OCI-LY7 (cell line): ENCODE measurements around the gene LAMA3. TPM values are rescaled to one million over a fixed set of nuclear protein-coding genes. Genes with fewer than 3 reads are reported as not detected.

Source experiments
- BruUV-seq: library from RNA; stranded (reverse); fragments of 400-500 nt; replicated peaks from 2 replicates; lab custom pipeline; 2021; lab: Mats Ljungman, UMichigan
- CTCF ChIA-PET: fragments of 300-600 bp; sonication (Branson Sonifier 250); formaldehyde crosslinking; loops from one replicate; lab custom pipeline; 2022; ENCODE audit warnings: antibody characterized with exemption; ENCODE audit not compliant: unreplicated experiment; lab: Charles Lee
- POLR2A ChIA-PET: fragments of 300-600 bp; sonication (Branson Sonifier 250); formaldehyde crosslinking; loops from one replicate; lab custom pipeline; 2022; ENCODE audit warnings: antibody characterized with exemption; lab: Charles Lee
- DNase-seq: peaks from one replicate; pipeline ENCODE4 v3.0.0-alpha.2; 2015; ENCODE audit warnings: low spot score
- H2AFZ ChIP-seq: fragments of 200-600 bp; sonication (generic), shearing (Covaris generic); 2 replicates; pipeline ENCODE4 v1.6.1; 2014; ENCODE audit warnings: mild to moderate bottlenecking, antibody characterized with exemption, low read length, moderate library complexity
- H3K27ac ChIP-seq: fragments of 200-600 bp; sonication (generic); 2 replicates; pipeline ENCODE4 v1.5.1; 2014; ENCODE audit warnings: mixed run types, low read depth, mild to moderate bottlenecking, moderate library complexity, low read length, inconsistent platforms; ENCODE audit not compliant: poor library complexity, severe bottlenecking
- H3K36me3 ChIP-seq: fragments of 200-600 bp; sonication (generic); 2 replicates; pipeline ENCODE4 v1.6.1; 2014; ENCODE audit warnings: mild to moderate bottlenecking, antibody characterized with exemption, low read length, moderate library complexity, mixed read lengths; ENCODE audit not compliant: insufficient read depth
- H3K4me1 ChIP-seq: fragments of 200-600 bp; sonication (generic); 2 replicates; pipeline ENCODE4 v1.5.1; 2014; ENCODE audit warnings: mild to moderate bottlenecking, low read length; ENCODE audit not compliant: insufficient read depth, poor library complexity, severe bottlenecking
- H3K4me2 ChIP-seq: fragments of 200-600 bp; sonication (generic); 2 replicates; pipeline ENCODE4 v1.6.1; 2014; ENCODE audit warnings: mild to moderate bottlenecking, low read length
- H3K4me3 ChIP-seq: fragments of 200-600 bp; sonication (generic); 2 replicates; pipeline ENCODE4 v1.5.1; 2014; ENCODE audit warnings: mild to moderate bottlenecking, low read depth, low read length; ENCODE audit not compliant: poor library complexity, severe bottlenecking
- H3K79me2 ChIP-seq: fragments of 200-600 bp; sonication (generic); 2 replicates; pipeline ENCODE4 v1.6.1; 2016; ENCODE audit warnings: low read depth, mild to moderate bottlenecking, low read length, moderate library complexity, mixed read lengths; ENCODE audit not compliant: insufficient read depth
- H3K9me2 ChIP-seq: fragments of 200-600 bp; sonication (generic); 2 replicates; pipeline ENCODE4 v1.6.1; 2016; ENCODE audit warnings: mild to moderate bottlenecking, low read length, mixed read lengths; ENCODE audit not compliant: insufficient read depth
- H3K9me3 ChIP-seq: fragments of 200-600 bp; sonication (generic); 2 replicates; pipeline ENCODE4 v1.6.1; 2014; ENCODE audit warnings: mild to moderate bottlenecking, mixed run types, low read length, mixed read lengths
- H4K20me1 ChIP-seq: fragments of 200-600 bp; sonication (generic); 2 replicates; pipeline ENCODE4 v1.6.1; 2014; ENCODE audit warnings: mild to moderate bottlenecking, antibody characterized with exemption, low read length, moderate library complexity, mixed read lengths; ENCODE audit not compliant: insufficient read depth
- EZH2phosphoT487 ChIP-seq: fragments of 200-600 bp; sonication (generic); IDR thresholded peaks from 2 replicates; pipeline ENCODE4 v1.6.1; 2018; ENCODE audit warnings: low read depth, borderline replicate concordance, mild to moderate bottlenecking, mixed run types, antibody characterized with exemption, low read length, moderate library complexity, mixed read lengths
- intact Hi-C: fragments of 100-400 bp; cut with micrococcal nuclease; formaldehyde crosslinking; loops from one replicate; pipeline ENCODE4 v1.10.0; 2022; ENCODE audit not compliant: unreplicated experiment
- total RNA-seq, 2 experiments: library from RNA; depleted of rRNA in 1 of 2; stranded (reverse); fragments of >200 nt in 1 of 2; shearing (Covaris generic) in 1 of 2; gene quantifications; 2 replicates each; pipeline ENCODE4 v1.2.3, GENCODE V29; 2014 to 2022
- TF ChIP-seq, protein P1 (sequence below): fragments of 200-600 bp; sonication (generic); conservative IDR thresholded peaks from 2 replicates; pipeline ENCODE4 v1.5.1; 2014; ENCODE audit warnings: mild to moderate bottlenecking, antibody characterized with exemption, low read length, moderate library complexity, mixed read lengths

The LAMA3 gene
- total RNA-seq, 2 experiments from 2014 or later, result 0.16 to 1.6 TPM

DNA sequence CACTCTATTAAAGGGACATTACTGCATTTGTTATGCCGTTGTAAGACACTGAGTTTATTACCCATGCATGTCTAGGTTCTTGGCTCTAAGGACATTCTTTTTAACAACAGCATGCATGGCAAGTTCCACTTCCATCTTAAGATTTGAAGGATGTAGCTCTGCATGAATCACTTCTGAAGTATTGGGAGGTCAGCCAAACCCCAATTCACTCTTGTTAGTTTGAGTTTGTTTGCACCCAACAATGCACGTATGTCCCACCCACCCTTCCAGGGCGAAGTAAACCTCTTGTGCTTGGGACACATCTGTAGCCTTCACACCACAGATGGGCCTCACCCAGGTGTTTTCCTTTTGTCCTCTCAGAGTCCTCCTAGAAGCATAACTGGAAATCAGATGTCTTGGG is 5.6 kb upstream of the LAMA3 start:
- Histone ChIP-seq H3K9me2 (no peaks in the 10 kb centered on the region), H2AFZ (no peak overlapping the region), H3K4me2 (no peak overlapping the region), H3K27ac (no peak overlapping the region), H3K79me2 (no peaks in the 10 kb centered on the region), H3K9me3 (no peaks in the 10 kb centered on the region), H4K20me1 (no peaks in the 10 kb centered on the region), H3K36me3 (no peaks in the 10 kb centered on the region), H3K4me1 (no peaks in the 10 kb centered on the region), H3K4me3 (no peak overlapping the region)
- CTCF ChIA-PET, result no interaction called here
- intact Hi-C loops, result loop anchor here (5.0 kb wide), 1 partner anchor 64 kb away; no protein-coding TSS in a partner anchor
- POLR2A ChIA-PET, result no interaction called here
- DNase-seq, result no peak
- no TSS peak for BruUV-seq
- TF ChIP-seq, protein P1, sequence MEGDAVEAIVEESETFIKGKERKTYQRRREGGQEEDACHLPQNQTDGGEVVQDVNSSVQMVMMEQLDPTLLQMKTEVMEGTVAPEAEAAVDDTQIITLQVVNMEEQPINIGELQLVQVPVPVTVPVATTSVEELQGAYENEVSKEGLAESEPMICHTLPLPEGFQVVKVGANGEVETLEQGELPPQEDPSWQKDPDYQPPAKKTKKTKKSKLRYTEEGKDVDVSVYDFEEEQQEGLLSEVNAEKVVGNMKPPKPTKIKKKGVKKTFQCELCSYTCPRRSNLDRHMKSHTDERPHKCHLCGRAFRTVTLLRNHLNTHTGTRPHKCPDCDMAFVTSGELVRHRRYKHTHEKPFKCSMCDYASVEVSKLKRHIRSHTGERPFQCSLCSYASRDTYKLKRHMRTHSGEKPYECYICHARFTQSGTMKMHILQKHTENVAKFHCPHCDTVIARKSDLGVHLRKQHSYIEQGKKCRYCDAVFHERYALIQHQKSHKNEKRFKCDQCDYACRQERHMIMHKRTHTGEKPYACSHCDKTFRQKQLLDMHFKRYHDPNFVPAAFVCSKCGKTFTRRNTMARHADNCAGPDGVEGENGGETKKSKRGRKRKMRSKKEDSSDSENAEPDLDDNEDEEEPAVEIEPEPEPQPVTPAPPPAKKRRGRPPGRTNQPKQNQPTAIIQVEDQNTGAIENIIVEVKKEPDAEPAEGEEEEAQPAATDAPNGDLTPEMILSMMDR, result no peak
- no peak for TF ChIP-seq EZH2phosphoT487

DNA sequence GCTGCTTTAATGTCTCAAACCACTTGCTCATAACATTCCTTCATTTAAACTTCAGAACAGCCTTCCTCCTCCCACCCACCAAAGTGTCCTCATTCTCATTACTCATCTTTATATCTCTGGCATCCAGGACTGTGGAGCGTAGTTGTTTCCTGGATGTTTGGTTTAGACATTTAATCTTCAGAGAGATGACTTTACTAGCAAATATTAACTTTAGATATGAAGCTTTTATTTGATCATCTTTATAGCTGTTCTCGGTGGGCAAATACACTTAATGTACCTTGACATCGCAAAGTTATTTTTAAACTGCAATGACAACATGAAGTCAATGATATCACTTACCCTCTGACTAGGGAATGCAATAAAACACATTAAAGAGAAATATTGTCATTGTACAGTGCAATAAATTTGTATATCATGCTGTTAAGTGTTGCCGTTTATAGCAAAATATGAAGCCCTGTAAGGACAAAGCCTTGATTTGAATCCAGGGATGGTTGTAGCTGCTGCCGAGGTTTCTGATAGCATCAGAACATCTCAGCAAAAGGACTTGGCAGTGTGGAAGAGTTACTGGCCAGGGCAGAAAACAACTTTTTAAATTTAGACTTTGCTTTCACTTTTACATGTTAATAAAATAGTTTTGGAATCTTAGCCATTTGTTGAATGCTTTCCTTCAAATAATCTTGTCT is 4.6 kb upstream of the LAMA3 start:
- TF ChIP-seq EZH2phosphoT487, result no peak
- TF ChIP-seq, protein P1, result no peak
- Histone ChIP-seq H3K4me1 (no peaks in the 10 kb centered on the region), H3K79me2 (no peaks in the 10 kb centered on the region), H3K36me3 (no peaks in the 10 kb centered on the region), H3K4me3 (no peak overlapping the region), H3K4me2 (no peak overlapping the region), H3K9me3 (no peaks in the 10 kb centered on the region), H2AFZ (no peak overlapping the region), H4K20me1 (no peaks in the 10 kb centered on the region), H3K27ac (no peak overlapping the region), H3K9me2 (no peaks in the 10 kb centered on the region)
- BruUV-seq, result no TSS peak
- ChIA-PET CTCF (no interaction called here), POLR2A (no interaction called here)
- intact Hi-C loops, result loop anchor here (5.0 kb wide), 1 partner anchor 63 kb away; no protein-coding TSS in a partner anchor
- no peak for DNase-seq

DNA sequence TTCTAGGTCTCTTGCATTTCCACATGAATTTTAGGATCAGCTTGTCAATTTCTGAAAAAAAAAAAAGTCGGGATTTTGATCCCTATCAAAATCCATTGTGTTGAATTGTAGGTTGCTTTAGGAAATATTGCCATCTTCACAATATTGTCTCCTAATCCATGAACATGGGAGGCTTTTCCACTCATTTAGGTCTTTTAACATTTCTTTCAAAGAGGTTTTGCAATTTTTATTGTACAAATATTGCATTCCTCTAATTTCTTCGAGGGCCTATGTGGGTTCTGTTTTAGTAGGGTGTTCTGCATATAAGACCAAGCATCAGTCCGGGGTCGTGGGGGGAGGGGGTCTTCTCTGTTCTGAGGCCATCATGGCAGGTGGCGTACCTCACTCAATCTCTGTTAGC is 725 bp upstream of the LAMA3 start:
- Histone ChIP-seq H2AFZ (no peak overlapping the region), H3K4me3 (no peak overlapping the region), H3K4me2 (no peak overlapping the region), H3K36me3 (no peaks in the 10 kb centered on the region), H3K9me2 (no peaks in the 10 kb centered on the region), H3K9me3 (no peaks in the 10 kb centered on the region), H3K4me1 (no peaks in the 10 kb centered on the region), H3K79me2 (no peaks in the 10 kb centered on the region), H3K27ac (no peak overlapping the region), H4K20me1 (no peaks in the 10 kb centered on the region)
- intact Hi-C loops, result no loop called here
- ChIA-PET POLR2A (no interaction called here), CTCF (no interaction called here)
- DNase-seq, result no peak
- TF ChIP-seq, protein P1, result no peak
- no peak for TF ChIP-seq EZH2phosphoT487
- no TSS peak for BruUV-seq
